Measurements from ENCODE around the gene NHSL1. TPM values are rescaled to one million over a fixed set of nuclear protein-coding genes. Genes with fewer than 3 reads are reported as not detected.

Gene NHSL1
- total RNA-seq, 4 donors from 2014 or later: 5.4 to 24.3 (median 22.2) TPM

DNA sequence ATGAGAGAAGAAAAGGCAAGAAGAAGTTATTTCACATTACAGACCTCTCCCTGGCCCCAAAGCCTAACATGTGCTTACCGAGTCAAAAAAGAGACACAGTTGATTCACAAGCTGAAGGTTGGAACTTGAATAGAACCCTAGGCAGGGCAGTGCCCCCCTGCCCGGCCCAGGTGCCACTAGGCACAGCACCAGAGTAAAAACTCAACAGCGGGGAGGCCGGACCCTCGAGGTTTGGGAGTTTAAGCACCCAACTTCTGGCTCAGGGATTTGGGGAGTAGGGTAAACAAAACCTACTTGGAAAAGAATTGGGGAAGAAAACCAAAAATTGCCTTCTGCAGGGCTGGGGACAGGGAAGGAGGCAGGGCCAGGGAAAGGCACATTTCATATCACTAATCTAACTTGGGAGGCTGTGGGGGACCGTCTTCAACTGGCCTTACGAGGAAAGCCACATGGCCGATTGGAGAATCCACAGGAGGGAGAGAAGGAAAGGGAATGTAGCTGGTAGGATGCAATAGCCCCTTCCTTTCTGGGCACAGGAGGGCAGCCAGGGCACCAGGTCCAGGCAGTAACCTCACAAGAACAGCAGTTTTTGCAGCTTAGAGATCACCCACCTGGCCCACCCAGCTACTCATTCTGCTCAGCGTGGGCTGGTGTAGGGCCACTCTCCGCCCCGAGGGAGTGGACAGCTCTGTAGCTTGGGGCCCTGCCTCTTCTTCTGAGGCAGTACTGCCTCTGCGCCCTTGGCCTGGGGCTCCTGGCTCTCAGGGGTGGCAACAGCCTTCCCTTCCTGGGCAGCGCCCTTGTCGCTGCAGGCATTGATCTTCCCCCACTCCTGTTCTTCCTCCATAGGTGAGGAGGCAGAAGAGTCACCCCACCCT lies 97.1 kb downstream of the NHSL1 start:
- TF ChIP-seq CTCF (IDR thresholded peaks at IDR 0.05; ENCODE audit: low read depth): no peak

DNA sequence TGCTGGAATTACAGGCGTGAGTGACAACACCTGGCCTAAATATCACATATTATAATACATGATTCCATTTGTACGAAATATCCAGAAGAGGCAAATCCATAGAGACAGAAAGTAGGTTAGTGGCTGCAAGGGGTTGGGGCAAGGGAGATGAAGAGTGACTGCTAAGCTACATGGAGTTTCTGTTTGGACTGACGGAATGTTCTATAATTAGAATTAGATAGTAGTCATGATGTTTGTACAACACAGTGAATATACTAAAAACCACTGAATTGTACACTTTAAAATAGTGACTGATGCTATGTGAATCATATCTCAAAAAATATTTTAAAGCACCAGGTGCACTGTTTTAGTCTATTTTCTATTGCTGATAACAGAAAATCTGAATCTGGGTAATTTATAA lies 99.0 kb downstream of the NHSL1 start:
- no peak for TF ChIP-seq CTCF (IDR thresholded peaks at IDR 0.05; ENCODE audit: low read depth)

- no peak for TF ChIP-seq CTCF (IDR thresholded peaks at IDR 0.05; ENCODE audit: low read depth)
Observed at GRCh38 chr6:138397128-138398122, 101.9 kb downstream of the NHSL1 start.

DNA sequence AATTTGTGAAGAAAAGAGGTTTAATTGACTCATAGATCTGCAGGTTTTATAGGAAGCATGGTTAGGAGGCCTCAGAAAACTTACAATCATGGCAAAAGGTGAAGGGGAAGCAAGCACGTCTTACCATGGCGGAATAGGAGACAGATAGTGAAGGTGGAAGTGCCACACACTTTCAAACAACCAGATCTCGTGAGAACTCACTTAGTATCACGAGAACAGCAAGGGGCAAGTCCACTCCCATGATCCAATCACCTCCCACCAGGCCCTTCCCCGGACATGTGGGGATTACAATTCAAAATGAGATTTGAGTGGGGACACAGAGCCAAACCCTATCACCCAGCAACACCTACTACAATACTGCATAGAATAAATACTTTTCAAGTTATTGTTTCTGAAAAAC lies 102.6 kb downstream of the NHSL1 start:
- TF ChIP-seq CTCF (IDR thresholded peaks at IDR 0.05; ENCODE audit: low read depth): no peak

GRCh38 chr6:138393871-138394783 lies 105.2 kb downstream of the NHSL1 start:
- no peak for TF ChIP-seq CTCF (IDR thresholded peaks at IDR 0.05; ENCODE audit: low read depth)

GRCh38 chr6:138389551-138389950 lies 109.7 kb downstream of the NHSL1 start:
- TF ChIP-seq CTCF (IDR thresholded peaks at IDR 0.05; ENCODE audit: low read depth): no peak
